Mesenchymal stem cell (in vitro differentiated cells and primary cell): ENCODE measurements around the gene TMEM140.

ENCODE experiments used
- DNase-seq: peaks from one replicate; pipeline ENCODE4 v3.0.0-alpha.2; 2013
- H2AFZ ChIP-seq: one replicate; pipeline ENCODE4 v1.6.1; 2013; ENCODE audit warnings: low read depth, mild to moderate bottlenecking, control low read depth, inconsistent platforms, low read length, moderate library complexity
- H2AK5ac ChIP-seq: 2 replicates; pipeline ENCODE4 v1.6.1; 2013; ENCODE audit warnings: low read length, moderate library complexity, mild to moderate bottlenecking, inconsistent platforms; ENCODE audit not compliant: severe bottlenecking
- H2BK120ac ChIP-seq: one replicate; pipeline ENCODE4 v1.6.1; 2013; ENCODE audit warnings: low read depth, mild to moderate bottlenecking, inconsistent platforms, low read length, moderate library complexity
- H2BK12ac ChIP-seq, 2 experiments: one replicate each; pipeline ENCODE4 v1.6.1; 2013; ENCODE audit warnings: inconsistent platforms in 2 of 2, low read length in 2 of 2, mild to moderate bottlenecking in 2 of 2, moderate library complexity in 2 of 2, control low read depth in 1 of 2
- H2BK15ac ChIP-seq: one replicate; pipeline ENCODE4 v1.6.1; 2013; ENCODE audit warnings: mild to moderate bottlenecking, low read depth, inconsistent platforms; ENCODE audit not compliant: poor library complexity, severe bottlenecking
- H2BK5ac ChIP-seq: 2 replicates; pipeline ENCODE4 v1.6.1; 2013; ENCODE audit warnings: low read depth, mild to moderate bottlenecking, low read length, control low read depth, inconsistent platforms; ENCODE audit not compliant: poor library complexity, severe bottlenecking
- H3K14ac ChIP-seq, 2 experiments: one replicate each; pipeline ENCODE4 v1.6.1; 2013; ENCODE audit warnings: inconsistent platforms in 2 of 2, low read length in 2 of 2, control low read depth in 1 of 2, mild to moderate bottlenecking in 1 of 2, moderate library complexity in 1 of 2
- H3K18ac ChIP-seq, 2 experiments: one replicate each; pipeline ENCODE4 v1.6.1; 2013; ENCODE audit warnings: inconsistent platforms in 2 of 2, low read length in 2 of 2, control low read depth in 1 of 2, low read depth in 1 of 2, mild to moderate bottlenecking in 1 of 2
- H3K23ac ChIP-seq, 2 experiments: one replicate each; pipeline ENCODE4 v1.6.1; 2013; ENCODE audit warnings: inconsistent platforms in 2 of 2, low read length in 2 of 2, mild to moderate bottlenecking in 2 of 2, moderate library complexity in 2 of 2, control low read depth in 1 of 2
- H3K27ac ChIP-seq: 2 replicates; pipeline ENCODE4 v1.5.1; 2013; ENCODE audit warnings: mild to moderate bottlenecking, moderate library complexity, low read length, control low read depth, inconsistent platforms; ENCODE audit not compliant: poor library complexity, severe bottlenecking
- H3K27me3 ChIP-seq, 2 experiments: 2 replicates each; pipeline versions ENCODE4 v1.6.1 to v1.7.0; 2013; ENCODE audit warnings: low read length in 2 of 2, mild to moderate bottlenecking in 2 of 2, moderate library complexity in 2 of 2, control low read depth in 1 of 2, inconsistent platforms in 1 of 2; ENCODE audit not compliant: control insufficient read depth in 1 of 2, insufficient read depth in 1 of 2
- H3K36me3 ChIP-seq, 2 experiments: 2 replicates each; pipeline versions ENCODE4 v1.6.1 to v1.7.0; 2013; ENCODE audit warnings: low read length in 2 of 2, control low read depth in 1 of 2, inconsistent platforms in 1 of 2, low read depth in 1 of 2, mild to moderate bottlenecking in 1 of 2; ENCODE audit not compliant: insufficient read depth in 2 of 2, control insufficient read depth in 1 of 2
- H3K4ac ChIP-seq, 2 experiments: one replicate each; pipeline ENCODE4 v1.6.1; 2013; ENCODE audit warnings: inconsistent platforms in 2 of 2, low read length in 2 of 2, mild to moderate bottlenecking in 2 of 2, moderate library complexity in 2 of 2, control low read depth in 1 of 2, low read depth in 1 of 2
- H3K4me1 ChIP-seq: 2 replicates; pipeline ENCODE4 v1.6.1; 2013; ENCODE audit warnings: low read depth, low read length, control low read depth; ENCODE audit not compliant: control insufficient read depth, insufficient read depth
- H3K4me2 ChIP-seq: 2 replicates; pipeline ENCODE4 v1.6.1; 2013; ENCODE audit warnings: low read length, mild to moderate bottlenecking, inconsistent platforms; ENCODE audit not compliant: poor library complexity, severe bottlenecking
- H3K4me3 ChIP-seq, 2 experiments: 2 replicates each; pipeline versions ENCODE4 v1.5.1 to v1.7.0; 2013; ENCODE audit warnings: low read length in 2 of 2, mild to moderate bottlenecking in 2 of 2, control low read depth in 1 of 2, low read depth in 1 of 2; ENCODE audit not compliant: insufficient read depth in 1 of 2
- H3K79me1 ChIP-seq: replicated peaks from 2 replicates; pipeline ENCODE4 v1.6.1; 2013; ENCODE audit warnings: mild to moderate bottlenecking, control low read depth, low read length, inconsistent platforms; ENCODE audit not compliant: poor library complexity, severe bottlenecking
- H3K9ac ChIP-seq: 2 replicates; pipeline ENCODE4 v1.7.0; 2013; ENCODE audit warnings: mild to moderate bottlenecking, low read length, moderate library complexity
- H3K9me3 ChIP-seq: 2 replicates; pipeline ENCODE4 v1.7.0; 2013; ENCODE audit warnings: mild to moderate bottlenecking, low read length; ENCODE audit not compliant: control insufficient read depth
- H4K8ac ChIP-seq: one replicate; pipeline ENCODE4 v1.6.1; 2013; ENCODE audit warnings: inconsistent platforms, mild to moderate bottlenecking, low read length, moderate library complexity
- H4K91ac ChIP-seq: one replicate; pipeline ENCODE4 v1.6.1; 2013; ENCODE audit warnings: mild to moderate bottlenecking, low read length, inconsistent platforms
- WGBS: methylation state at CpG from one replicate; pipeline ENCODE4 v1.1.7; 2013; ENCODE audit warnings: mixed read lengths; 5-methylcytosine and 5-hydroxymethylcytosine counted together

The TMEM140 gene

DNA sequence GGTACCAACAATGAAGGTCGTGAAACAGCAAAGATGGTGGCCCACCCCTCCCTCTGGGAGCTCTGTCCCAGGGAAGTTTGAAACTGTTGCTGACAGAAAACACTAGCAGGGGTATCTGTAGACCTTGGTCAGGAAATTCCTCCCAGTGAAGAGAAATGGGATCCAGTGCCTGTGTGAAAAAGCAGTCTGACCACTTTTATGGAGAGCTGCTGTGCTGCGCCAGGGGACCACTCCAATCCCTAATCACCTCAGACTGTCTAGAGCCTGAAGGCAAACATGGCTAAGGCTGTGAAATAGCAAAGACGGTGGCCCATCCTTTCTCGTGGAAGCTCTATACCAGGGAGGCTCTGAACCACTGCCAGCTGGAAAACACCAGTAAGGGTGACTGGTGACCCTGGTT is 38.3 kb upstream of the TMEM140 start:
- Histone ChIP-seq H2BK12ac (no peak overlapping the region), H3K9ac (no peak overlapping the region), H3K18ac (no peak overlapping the region), H3K79me1 (no peaks in the 10 kb centered on the region), H3K23ac (no peak overlapping the region), H3K4me2 (no peak overlapping the region), H3K4ac (no peak overlapping the region), H3K4me3 (no peak overlapping the region), H3K27me3 (no peaks in the 10 kb centered on the region), H3K27ac (no peak overlapping the region), H2BK15ac (no peak overlapping the region), H3K14ac (no peak overlapping the region), H2AK5ac (no peak overlapping the region), H3K4me1 (no peaks in the 10 kb centered on the region), H3K36me3 (no peaks in the 10 kb centered on the region), H3K9me3 (no peaks in the 10 kb centered on the region), H4K91ac (no peak overlapping the region), H2BK120ac (no peak overlapping the region), H2BK5ac (no peak overlapping the region), H4K8ac (no peak overlapping the region), H2AFZ (no peak overlapping the region)
- DNase-seq: no peak
- 84% methylated on average over 4 of the region's 4 CpGs for WGBS

DNA sequence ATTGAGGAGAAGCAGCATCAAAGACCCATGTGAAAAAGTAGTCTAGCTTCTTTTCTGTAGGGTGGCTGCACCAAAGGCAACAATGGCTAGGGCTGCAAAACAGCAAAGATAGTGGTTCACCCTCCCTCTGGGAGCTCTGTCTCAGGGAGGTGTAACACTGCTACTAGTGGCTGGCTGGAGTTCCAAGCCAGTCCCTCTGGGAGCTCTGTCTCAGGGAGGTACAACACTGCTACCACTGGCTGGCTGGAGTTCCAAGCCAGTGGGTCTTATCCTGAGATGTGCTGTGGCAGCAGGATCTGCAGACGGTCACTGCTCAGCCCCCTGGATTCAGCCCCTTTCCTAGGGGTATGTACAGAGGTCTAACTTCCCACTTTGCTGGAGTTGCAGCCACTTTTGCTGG is 37.9 kb upstream of the TMEM140 start:
- Histone ChIP-seq H2BK15ac (no peak overlapping the region), H2BK12ac (no peak overlapping the region), H3K9me3 (no peaks in the 10 kb centered on the region), H3K36me3 (no peaks in the 10 kb centered on the region), H4K91ac (no peak overlapping the region), H2AK5ac (no peak overlapping the region), H3K18ac (no peak overlapping the region), H3K27ac (no peak overlapping the region), H3K9ac (no peak overlapping the region), H2AFZ (no peak overlapping the region), H2BK120ac (no peak overlapping the region), H3K27me3 (no peaks in the 10 kb centered on the region), H2BK5ac (no peak overlapping the region), H3K23ac (peak overlapping the region in 1 of 2 experiments; percentile 31), H3K4me1 (no peaks in the 10 kb centered on the region), H3K4me3 (no peak overlapping the region), H4K8ac (no peak overlapping the region), H3K4me2 (no peak overlapping the region), H3K79me1 (no peaks in the 10 kb centered on the region), H3K14ac (no peak overlapping the region), H3K4ac (no peak overlapping the region)
- 52% methylated on average over 1 of the region's 1 CpG for WGBS
- DNase-seq: no peak

DNA sequence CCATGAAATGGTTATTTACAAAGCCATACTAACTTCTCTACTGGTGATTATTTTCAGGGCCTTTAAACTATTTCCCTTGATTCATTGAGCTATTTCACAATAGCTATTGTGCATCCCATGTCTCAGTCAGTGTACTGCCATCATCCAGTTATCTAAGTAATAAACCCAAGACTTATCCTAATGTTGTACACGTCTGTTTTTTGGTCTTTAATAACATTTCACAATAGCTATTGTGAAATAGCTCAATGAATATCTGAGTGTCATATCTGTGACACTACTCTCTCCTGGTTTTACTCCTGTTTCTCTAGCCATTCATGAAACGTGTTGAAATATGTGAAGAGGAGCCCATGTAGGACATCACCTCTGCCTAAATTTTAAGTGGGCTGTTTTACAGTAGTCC is 36.5 kb upstream of the TMEM140 start:
- H3K27me3 ChIP-seq: no peaks in the 10 kb centered on the region
- H3K4me3 ChIP-seq: no peak overlapping the region
- H2BK5ac ChIP-seq: no peak overlapping the region
- H3K4me2 ChIP-seq: no peak overlapping the region
- no peak overlapping the region for H3K18ac ChIP-seq
- no peak overlapping the region for H4K91ac ChIP-seq
- H3K79me1 ChIP-seq: no peaks in the 10 kb centered on the region
- H3K9ac ChIP-seq: no peak overlapping the region
- no peak overlapping the region for H2BK15ac ChIP-seq
- no peak overlapping the region for H2BK120ac ChIP-seq
- no peak overlapping the region for H3K4ac ChIP-seq
- no peak overlapping the region for H3K23ac ChIP-seq
- WGBS: 80% methylated on average over 1 of the region's 2 CpGs
- H4K8ac ChIP-seq: no peak overlapping the region
- no peaks in the 10 kb centered on the region for H3K9me3 ChIP-seq
- H3K14ac ChIP-seq: no peak overlapping the region
- DNase-seq: peak; percentile 3
- no peaks in the 10 kb centered on the region for H3K4me1 ChIP-seq
- H3K36me3 ChIP-seq: no peaks in the 10 kb centered on the region
- no peak overlapping the region for H2AFZ ChIP-seq
- H3K27ac ChIP-seq: no peak overlapping the region
- H2BK12ac ChIP-seq: no peak overlapping the region
- no peak overlapping the region for H2AK5ac ChIP-seq

DNA sequence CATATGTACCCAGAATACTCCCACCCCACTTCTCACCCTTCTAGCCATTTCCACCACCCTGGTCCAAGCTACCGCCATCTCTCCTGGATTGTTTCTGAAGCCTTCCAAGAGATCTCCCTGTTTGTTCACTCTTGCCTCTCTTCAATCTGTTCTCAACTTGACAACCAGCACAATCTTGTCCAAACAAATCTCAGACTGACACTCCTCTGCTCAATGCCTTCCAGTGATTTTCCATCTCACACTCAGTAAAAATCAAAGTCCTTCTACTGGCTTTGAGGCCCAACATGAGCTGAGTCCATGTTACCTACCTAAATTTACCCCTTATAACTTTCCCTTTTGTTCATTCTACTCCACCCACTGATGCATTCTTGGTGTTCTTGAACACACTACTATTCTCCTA is 33.2 kb upstream of the TMEM140 start:
- no peak overlapping the region for H2BK15ac ChIP-seq
- no peaks in the 10 kb centered on the region for H3K4me1 ChIP-seq
- H3K14ac ChIP-seq: no peak overlapping the region
- no peak overlapping the region for H3K4me3 ChIP-seq
- no peak for DNase-seq
- WGBS: 95% methylated on average over 1 of the region's 1 CpG
- no peaks in the 10 kb centered on the region for H3K36me3 ChIP-seq
- no peaks in the 10 kb centered on the region for H3K27me3 ChIP-seq
- H3K9ac ChIP-seq: no peak overlapping the region
- no peak overlapping the region for H3K18ac ChIP-seq
- no peak overlapping the region for H2AK5ac ChIP-seq
- no peak overlapping the region for H3K4ac ChIP-seq
- no peak overlapping the region for H2BK12ac ChIP-seq
- no peak overlapping the region for H3K23ac ChIP-seq
- H3K79me1 ChIP-seq: no peaks in the 10 kb centered on the region
- no peak overlapping the region for H4K91ac ChIP-seq
- no peak overlapping the region for H2BK5ac ChIP-seq
- H3K4me2 ChIP-seq: no peak overlapping the region
- H4K8ac ChIP-seq: no peak overlapping the region
- H3K27ac ChIP-seq: no peak overlapping the region
- no peak overlapping the region for H2BK120ac ChIP-seq
- peaks cover 2% of the 10 kb centered on the region for H3K9me3 ChIP-seq
- no peak overlapping the region for H2AFZ ChIP-seq
